K562 (cell line): ENCODE results near the gene AREL1. TPM values are rescaled to one million over a fixed set of nuclear protein-coding genes. Genes with fewer than 3 reads are reported as not detected.

Experiments used
- ATAC-seq: fragments of 200-7000 bp; cut with Tn5 transposase; 3 replicates; pipeline ENCODE4 v1.9.1; 2020; ENCODE audit warnings: moderate library complexity
- Bru-seq: library from RNA; stranded (reverse); fragments of 400-500 nt; gene quantifications from one replicate; lab custom pipeline; 2021; lab: Mats Ljungman, UMichigan
- BruChase-seq, 2 experiments: library from RNA; stranded (reverse); fragments of 400-500 nt; gene quantifications; one replicate each; lab custom pipeline; 2021; lab: Mats Ljungman, UMichigan
- BruUV-seq: library from RNA; stranded (reverse); fragments of 400-500 nt; replicated peaks from 2 replicates; lab custom pipeline; 2021; lab: Mats Ljungman, UMichigan
- CTCF ChIA-PET: fragments of 300-600 bp; formaldehyde crosslinking; extraction: SDS; loops from one replicate; lab custom pipeline; 2021; ENCODE audit warnings: low intra/inter-chr PET ratio; lab: Yijun Ruan, JAX
- POLR2A ChIA-PET: fragments of 300-600, 350-650 bp; sonication (Branson Sonifier 250); formaldehyde crosslinking; extraction: SDS; loops from one replicate; lab custom pipeline; 2021; ENCODE audit warnings: antibody characterized with exemption, inconsistent platforms; lab: Yijun Ruan, JAX
- DNase-seq, 4 experiments: peaks; one replicate each; pipeline versions ENCODE4 v3.0.0 to v3.0.0-alpha.2; 2011 to 2018; ENCODE audit warnings: low spot score in 3 of 4, mixed read lengths in 3 of 4; ENCODE audit errors: extremely low read depth in 1 of 4
- FAIRE-seq: peaks from 2 replicates; lab custom pipeline; 2011; peaks lifted over from hg19 to GRCh38; lab: Jason Lieb, UNC
- H2AFZ ChIP-seq: 2 replicates; pipeline ENCODE4 v1.6.0; 2011; ENCODE audit warnings: low read depth, low read length, control low read depth, inconsistent platforms
- H3K27ac ChIP-seq: fragments of 200-600 bp; 3 replicates; pipeline ENCODE4 v1.8.0; 2011; ENCODE audit warnings: low read depth, mild to moderate bottlenecking, control low read depth, inconsistent platforms, low read length, moderate library complexity, mixed read lengths; ENCODE audit errors: extremely low read depth
- H3K27me3 ChIP-seq, 2 experiments: fragments of 300-600 bp in 1 of 2; 2 replicates in 1 of 2; 3 replicates in 1 of 2; pipeline versions ENCODE4 v1.6.0 to v1.8.0; 2011; ENCODE audit warnings: inconsistent platforms in 2 of 2, low read length in 2 of 2, mild to moderate bottlenecking in 1 of 2, mixed read lengths in 1 of 2, moderate library complexity in 1 of 2; ENCODE audit not compliant: control insufficient read depth in 2 of 2, insufficient read depth in 2 of 2
- H3K36me3 ChIP-seq: fragments of 300-600 bp; 3 replicates; pipeline ENCODE4 v1.8.0; 2011; ENCODE audit warnings: mild to moderate bottlenecking, low read length, inconsistent platforms; ENCODE audit not compliant: control insufficient read depth, insufficient read depth
- H3K4me1 ChIP-seq, 2 experiments: fragments of 200-600 bp in 1 of 2; replicated peaks in 1 of 2; 2 replicates in 1 of 2; 3 replicates in 1 of 2; pipeline versions ENCODE4 v1.5.1 to v1.8.0; 2011; ENCODE audit warnings: inconsistent platforms in 2 of 2, low read length in 2 of 2, mild to moderate bottlenecking in 1 of 2, mixed read lengths in 1 of 2, moderate library complexity in 1 of 2; ENCODE audit not compliant: control insufficient read depth in 2 of 2, insufficient read depth in 2 of 2
- H3K4me2 ChIP-seq: 2 replicates; pipeline ENCODE4 v1.6.1; 2011; ENCODE audit warnings: low read length, control low read depth, inconsistent platforms, mixed read lengths; ENCODE audit not compliant: insufficient read depth
- H3K4me3 ChIP-seq: fragments of 200-600 bp; sonication (generic), shearing (Covaris generic); 2 replicates; pipeline ENCODE4 v1.5.1; 2016; ENCODE audit warnings: control low read depth, inconsistent platforms
- H3K79me2 ChIP-seq: fragments of 200-600 bp; 3 replicates; pipeline ENCODE4 v1.8.0; 2011; ENCODE audit warnings: low read length, inconsistent platforms; ENCODE audit not compliant: control insufficient read depth, insufficient read depth
- H3K9ac ChIP-seq, 2 experiments: 2 replicates each; pipeline versions ENCODE4 v1.6.0 to v1.6.1; 2011; ENCODE audit warnings: low read depth in 2 of 2, low read length in 2 of 2, control low read depth in 1 of 2, inconsistent platforms in 1 of 2, mild to moderate bottlenecking in 1 of 2, mixed read lengths in 1 of 2; ENCODE audit not compliant: insufficient read depth in 1 of 2
- H3K9me1 ChIP-seq: one replicate; pipeline ENCODE4 v1.6.0; 2011; ENCODE audit warnings: inconsistent platforms, mild to moderate bottlenecking, low read length, moderate library complexity; ENCODE audit not compliant: control insufficient read depth, insufficient read depth
- H3K9me3 ChIP-seq: replicated peaks from 2 replicates; pipeline ENCODE4 v1.5.1; 2011; ENCODE audit warnings: low read depth, low read length, inconsistent platforms; ENCODE audit not compliant: control insufficient read depth, insufficient read depth
- H4K20me1 ChIP-seq: replicated peaks from 2 replicates; pipeline ENCODE4 v1.6.1; 2011; ENCODE audit warnings: low read length, inconsistent platforms, mixed read lengths; ENCODE audit not compliant: control insufficient read depth, insufficient read depth
- CEBPG ChIP-seq, 3 experiments: fragments of 200-800 bp in 1 of 3; sonication (Bioruptor generic) in 1 of 3; sonication (generic) in 1 of 3; formaldehyde crosslinking in 1 of 3; IDR thresholded peaks in 2 of 3; conservative IDR thresholded peaks in 1 of 3; 2 replicates each; pipeline versions ENCODE4 v1.6.1 to v1.8.0; 2016 to 2022; ENCODE audit warnings: missing compliant biosample characterization in 2 of 3, missing genetic modification characterization in 2 of 3, mild to moderate bottlenecking in 1 of 3, missing genetic modification reagents in 1 of 3
- MBD2 ChIP-seq: sonication (generic); IDR thresholded peaks from 2 replicates; pipeline ENCODE4 v1.6.1; 2016; ENCODE audit warnings: low read depth, borderline replicate concordance
- NR4A1 ChIP-seq, 2 experiments: fragments of 250-450 bp in 1 of 2; fragments of 450-650 bp in 1 of 2; sonication (Bioruptor Pico) in 1 of 2; IDR thresholded peaks; 2 replicates each; pipeline versions ENCODE4 v1.4.0 to v1.6.1; 2016 to 2020; ENCODE audit warnings: mild to moderate bottlenecking in 2 of 2, missing compliant biosample characterization in 1 of 2, missing genetic modification characterization in 1 of 2, moderate library complexity in 1 of 2
- WGBS: fragments of 100-300 bp; shearing (Covaris generic); methylation state at CpG from one replicate; pipeline ENCODE4 v1.1.6; 2016; ENCODE audit warnings: low coverage, mixed read lengths; ENCODE audit not compliant: insufficient coverage; ENCODE audit errors: missing lambda C conversion rate; 5-methylcytosine and 5-hydroxymethylcytosine counted together
- in situ Hi-C: fragments of 300-500 bp; cut with MboI; formaldehyde crosslinking; loops from 4 replicates; pipeline ENCODE4 v1.15.0; 2018; ENCODE audit warnings: inconsistent platforms, mixed read lengths
- intact Hi-C: fragments of 100-400 bp; cut with micrococcal nuclease; formaldehyde crosslinking; loops from 2 replicates; pipeline ENCODE4 v1.14.2; 2022
- long read RNA-seq, 3 experiments: library from polyadenylated mRNA in 2 of 3; library from RNA in 1 of 3; unstranded in 2 of 3; stranded (forward) in 1 of 3; transcript quantifications; one replicate each; pipeline ENCODE4 v2.0.0, GENCODE V29; 2019 to 2022
- polyA minus RNA-seq, 3 experiments: library from RNA; depleted of rRNA, polyadenylated mRNA; stranded (reverse); fragments of >200 nt; gene quantifications; 2 replicates each; pipeline ENCODE4 v1.2.3, GENCODE V29; 2011
- polyA plus RNA-seq, 8 experiments: library from polyadenylated mRNA; depleted of rRNA in 4 of 8; stranded (reverse) in 5 of 8; unstranded in 3 of 8; fragments of >200 nt; fragmentation: Nextera tagmentation in 2 of 8; fragmentation: Illumina TruSeq in 1 of 8; extraction: Ambion mirVana in 2 of 8; extraction: Trizol in 1 of 8; gene quantifications; 2 replicates each; pipeline versions ENCODE4 v1.2.1 to v1.2.3, GENCODE V29; 2011 to 2014; ENCODE audit warnings: inconsistent platforms in 1 of 8, missing spikeins in 1 of 8
- total RNA-seq, 7 experiments: library from RNA; depleted of rRNA in 6 of 7; stranded (reverse); fragments of >200 nt in 6 of 7; fragmentation: Illumina TruSeq in 2 of 7; extraction: Trizol in 2 of 7; gene quantifications; 2 replicates each; pipeline versions ENCODE4 v1.2.1 to v1.2.3, GENCODE V29; 2011 to 2021; ENCODE audit warnings: low replicate concordance in 1 of 7
- TF ChIP-seq, protein P1 (sequence below): conservative IDR thresholded peaks from 2 replicates; pipeline ENCODE4 v1.6.1; 2011; ENCODE audit warnings: low read depth, mild to moderate bottlenecking, low read length; ENCODE audit not compliant: control insufficient read depth

AREL1 gene, protein sequence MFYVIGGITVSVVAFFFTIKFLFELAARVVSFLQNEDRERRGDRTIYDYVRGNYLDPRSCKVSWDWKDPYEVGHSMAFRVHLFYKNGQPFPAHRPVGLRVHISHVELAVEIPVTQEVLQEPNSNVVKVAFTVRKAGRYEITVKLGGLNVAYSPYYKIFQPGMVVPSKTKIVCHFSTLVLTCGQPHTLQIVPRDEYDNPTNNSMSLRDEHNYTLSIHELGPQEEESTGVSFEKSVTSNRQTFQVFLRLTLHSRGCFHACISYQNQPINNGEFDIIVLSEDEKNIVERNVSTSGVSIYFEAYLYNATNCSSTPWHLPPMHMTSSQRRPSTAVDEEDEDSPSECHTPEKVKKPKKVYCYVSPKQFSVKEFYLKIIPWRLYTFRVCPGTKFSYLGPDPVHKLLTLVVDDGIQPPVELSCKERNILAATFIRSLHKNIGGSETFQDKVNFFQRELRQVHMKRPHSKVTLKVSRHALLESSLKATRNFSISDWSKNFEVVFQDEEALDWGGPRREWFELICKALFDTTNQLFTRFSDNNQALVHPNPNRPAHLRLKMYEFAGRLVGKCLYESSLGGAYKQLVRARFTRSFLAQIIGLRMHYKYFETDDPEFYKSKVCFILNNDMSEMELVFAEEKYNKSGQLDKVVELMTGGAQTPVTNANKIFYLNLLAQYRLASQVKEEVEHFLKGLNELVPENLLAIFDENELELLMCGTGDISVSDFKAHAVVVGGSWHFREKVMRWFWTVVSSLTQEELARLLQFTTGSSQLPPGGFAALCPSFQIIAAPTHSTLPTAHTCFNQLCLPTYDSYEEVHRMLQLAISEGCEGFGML
- 77.5 and 98.7 TPM in 2 replicates for total RNA-seq (2011; cell fraction: chromatin; rRNA removed; ENCODE audit: low replicate concordance)
- 64.5 and 65.9 TPM in 2 replicates for total RNA-seq (2011; cell fraction: nucleolus; rRNA removed)
- 61.2 and 62.1 TPM in 2 replicates for total RNA-seq (2011; cell fraction: nucleoplasm; rRNA removed)
- total RNA-seq (2014; rRNA removed) (12.6 and 17.8 TPM in 2 replicates), total RNA-seq (2014; rRNA removed; fragmentation: Illumina TruSeq; extraction: Trizol) (16.3 and 16.6 TPM in 2 replicates), total RNA-seq (2015; rRNA removed; fragmentation: Illumina TruSeq; extraction: Trizol) (16.7 and 17.5 TPM in 2 replicates), total RNA-seq (2021) (24.3 and 24.8 TPM in 2 replicates), polyA plus RNA-seq (2011; rRNA removed) (24.0 and 25.7 TPM in 2 replicates), polyA plus RNA-seq (2014; fragmentation: Illumina TruSeq; extraction: Trizol) (17.5 and 21.4 TPM in 2 replicates), polyA plus RNA-seq (2014; fragmentation: Nextera tagmentation; extraction: Ambion mirVana) (1 to 10 TPM; 6.0 to 7.6 TPM), polyA plus RNA-seq (2014; rRNA removed) (13.1 and 16.5 TPM in 2 replicates), polyA minus RNA-seq (2011; rRNA and poly(A)+ RNA removed) (44.6 and 58.7 TPM in 2 replicates), Bru-seq, nascent RNA (percentile 72 among the genes with signal in this experiment), BruChase-seq, experiment 1, labeled RNA remaining after a 2-hour chase (percentile 77 among the genes with signal in this experiment), BruChase-seq, experiment 2, labeled RNA remaining after a 6-hour chase (percentile 79 among the genes with signal in this experiment)
- 45.7 and 48.9 TPM in 2 replicates for polyA plus RNA-seq (2011; cell fraction: cytosol; rRNA removed)
- 91.0 and 95.3 TPM in 2 replicates for polyA plus RNA-seq (2011; cell fraction: nucleus; rRNA removed)
- 10.5 and 13.1 TPM in 2 replicates for polyA plus RNA-seq (2012)
- polyA minus RNA-seq (2011; cell fraction: cytosol; rRNA and poly(A)+ RNA removed), result 20.4 and 28.2 TPM in 2 replicates
- polyA minus RNA-seq (2011; cell fraction: nucleus; rRNA and poly(A)+ RNA removed), result 33.8 and 49.7 TPM in 2 replicates
- long read RNA-seq, experiment 1, full-length matches to known transcripts, result 6 of 76 reads
- long read RNA-seq, experiment 1, partial matches to known transcripts, result 51 of 76 reads
- long read RNA-seq, experiment 1, other reads (novel, unspliced or antisense), result 19 of 76 reads
- long read RNA-seq, experiment 2, full-length matches to known transcripts, result 4 of 21 reads
- long read RNA-seq, experiment 2, partial matches to known transcripts, result 6 of 21 reads
- long read RNA-seq, experiment 2, other reads (novel, unspliced or antisense), result 11 of 21 reads
- long read RNA-seq, experiment 3, partial matches to known transcripts, result 2 of 3 reads
- long read RNA-seq, experiment 3, other reads (novel, unspliced or antisense), result 1 of 3 reads

DNA sequence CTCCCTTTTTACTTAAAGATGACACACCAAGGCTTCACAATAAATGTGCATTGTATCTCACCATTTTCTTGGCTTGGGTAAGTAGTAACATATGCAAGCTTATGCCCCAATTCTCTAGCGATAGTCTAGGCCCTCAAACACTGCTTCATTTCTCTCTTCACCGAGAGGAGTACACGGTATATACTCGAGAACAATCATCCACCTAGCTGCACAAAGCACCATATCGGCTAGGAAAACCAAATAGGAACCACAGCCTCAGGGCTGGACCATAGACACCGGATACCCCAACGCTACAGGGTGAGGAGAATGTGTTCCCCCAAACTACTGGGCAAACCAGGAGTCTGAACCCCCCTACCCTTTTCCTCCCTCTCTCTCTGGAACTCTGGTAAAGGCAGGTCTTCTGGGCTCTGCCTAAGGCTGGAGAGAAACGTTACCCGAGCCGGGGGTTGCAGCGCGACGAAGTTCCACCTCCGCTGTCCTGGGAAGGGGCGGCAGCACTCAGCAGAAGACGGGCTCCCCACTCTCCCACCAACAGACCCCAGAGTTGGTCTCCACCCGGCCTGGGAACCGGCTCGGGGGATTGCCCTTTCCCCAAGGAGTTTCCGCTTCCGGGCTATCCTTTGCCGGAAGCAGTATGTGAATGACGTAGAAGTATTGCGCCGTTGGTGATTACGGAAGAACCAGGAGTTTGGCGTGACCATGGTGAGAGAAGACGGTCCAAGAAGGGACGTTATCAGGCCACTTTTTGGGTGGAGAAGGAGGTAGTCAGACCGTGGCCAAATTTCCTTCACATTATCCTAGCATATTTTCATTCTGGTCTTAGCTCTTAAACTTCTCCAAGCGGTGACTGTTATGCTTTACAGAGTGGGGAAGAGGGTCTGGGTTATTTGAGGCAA, at the start of gene AREL1, which contains the start of gene FCF1:
Gene AREL1 (minus strand): TSS at position 582 of the 896 bp plus-strand sequence. CDS start 27,465 bp downstream, outside the sequence.
Gene FCF1 (plus strand): TSS at position 646 of the 896 bp plus-strand sequence. CDS start 54 bp downstream, at position 700.
- Histone ChIP-seq H3K9me3 (no peaks in the 10 kb centered on the region), H3K79me2 (peaks cover 66% of the 10 kb centered on the region), H3K9me1 (no peaks in the 10 kb centered on the region), H3K27me3 (no peaks in the 10 kb centered on the region), H3K36me3 (peaks cover 29% of the 10 kb centered on the region; the same call in 2 of the 3 replicates), H3K9ac (peak within 1 kb of the TSS; percentile 81 to 96), H3K4me3 (peak within 1 kb of the TSS; percentile 57), H3K4me1 (peaks cover 0 to 8% of the 10 kb centered on the region in 2 experiments; a peak in 2 of 5 replicates), H2AFZ (peak within 1 kb of the TSS; percentile 88), H4K20me1 (no peaks in the 10 kb centered on the region), H3K4me2 (peak within 1 kb of the TSS; percentile 98), H3K27ac (peak within 1 kb of the TSS; percentile 82)
- intact Hi-C loops (loop anchor here (5.0 kb wide), 1 partner anchor 50 kb away; the partner anchor contains the start of gene YLPM1), in situ Hi-C loops (loop anchor here (10.0 kb wide), 1 partner anchor 1188 kb away; no protein-coding TSS in a partner anchor)
- ChIA-PET CTCF (interaction anchor here (0.7 kb wide), 1 partner anchor 91 kb away, joined by 3 read pairs; no protein-coding TSS in a partner anchor), POLR2A (no interaction called here)
- ATAC-seq, result peak; percentile 94
- peak; percentile 99 for FAIRE-seq
- 0% methylated on average over 24 of the region's 31 CpGs for WGBS
- DNase-seq, result peak; percentile 79 to 91 (median 84)
- BruUV-seq, result TSS peak; percentile 71
- TF ChIP-seq NR4A1 (CRISPR knock-in tag; IDR thresholded peaks at IDR 0.05) (no peak), NR4A1 (tag; IDR thresholded peaks at IDR 0.05) (no peak), MBD2 (0 out of 2 replicates have a peak, but pooled peaks have one; percentile 34), CEBPG (CRISPR knock-in tag; IDR thresholded peaks at IDR 0.05) (0 out of 2 replicates have a peak, but pooled peaks have one; percentile 26), CEBPG (tag; conservative IDR thresholded peaks at IDR 0.05 in 1 of 2, IDR thresholded peaks at IDR 0.05 in 1 of 2) (0 out of 4 replicates have a peak, but pooled peaks of 1 of the 2 experiments have one; percentile 10)
- TF ChIP-seq, protein P1, sequence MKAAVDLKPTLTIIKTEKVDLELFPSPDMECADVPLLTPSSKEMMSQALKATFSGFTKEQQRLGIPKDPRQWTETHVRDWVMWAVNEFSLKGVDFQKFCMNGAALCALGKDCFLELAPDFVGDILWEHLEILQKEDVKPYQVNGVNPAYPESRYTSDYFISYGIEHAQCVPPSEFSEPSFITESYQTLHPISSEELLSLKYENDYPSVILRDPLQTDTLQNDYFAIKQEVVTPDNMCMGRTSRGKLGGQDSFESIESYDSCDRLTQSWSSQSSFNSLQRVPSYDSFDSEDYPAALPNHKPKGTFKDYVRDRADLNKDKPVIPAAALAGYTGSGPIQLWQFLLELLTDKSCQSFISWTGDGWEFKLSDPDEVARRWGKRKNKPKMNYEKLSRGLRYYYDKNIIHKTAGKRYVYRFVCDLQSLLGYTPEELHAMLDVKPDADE, result peak; percentile 61; the same call in 1 of the 2 replicates
